ENCODE data around the gene E2F6. TPM values are rescaled to one million over a fixed set of nuclear protein-coding genes. Genes with fewer than 3 reads are reported as not detected.

E2F6 gene
- total and polyA plus RNA-seq, 2 of the 13 experiments (the other 11 are each of a cell fraction or from before 2014, with no cell fraction given) = 27.3 to 36.0 TPM

GRCh38 chr2:11411768-11412448, 54.1 kb downstream of the E2F6 start (continued):
- TF ChIP-seq ZNF281 (CRISPR knock-in tag; IDR thresholded peaks at IDR 0.05; ENCODE audit: borderline replicate concordance) = no peak
- no peak for TF ChIP-seq KLF12 (CRISPR knock-in tag; IDR thresholded peaks at IDR 0.05; ENCODE audit: borderline replicate concordance)
- no peak for TF ChIP-seq ZNF629 (CRISPR knock-in tag; conservative IDR thresholded peaks at IDR 0.05)
- TF ChIP-seq ZNF597 (CRISPR knock-in tag; IDR thresholded peaks at IDR 0.05) = no peak
- TF ChIP-seq ZNF124 (CRISPR knock-in tag; IDR thresholded peaks at IDR 0.05) = no peak
- TF ChIP-seq ZBTB38 (CRISPR knock-in tag; IDR thresholded peaks at IDR 0.05) = peak; percentile 55
- no peak for TF ChIP-seq NPAS2 (CRISPR knock-in tag; IDR thresholded peaks at IDR 0.05; ENCODE audit: borderline replicate concordance)
- no peak for TF ChIP-seq PHF21A (CRISPR knock-in tag; IDR thresholded peaks at IDR 0.05)
- TF ChIP-seq ZNF558 (CRISPR knock-in tag; IDR thresholded peaks at IDR 0.05; ENCODE audit: borderline replicate concordance) = no peak
- 0 out of 2 replicates have a peak, but pooled peaks have one; percentile 43 for TF ChIP-seq KLF9 (CRISPR knock-in tag; IDR thresholded peaks at IDR 0.05; ENCODE audit: low read depth)
- TF ChIP-seq CEBPZ (IDR thresholded peaks at IDR 0.05; ENCODE audit: low read length) = no peak
- no peak for TF ChIP-seq TBX3 (IDR thresholded peaks at IDR 0.05; ENCODE audit: borderline replicate concordance)
- no peak for TF ChIP-seq ZFP36L1 (CRISPR knock-in tag; IDR thresholded peaks at IDR 0.05)
- TF ChIP-seq ZNF737 (CRISPR knock-in tag; IDR thresholded peaks at IDR 0.05; ENCODE audit: borderline replicate concordance) = no peak
- TF ChIP-seq FOXK2 (IDR thresholded peaks at IDR 0.05) = no peak
- TF ChIP-seq KDM3A (CRISPR knock-in tag; IDR thresholded peaks at IDR 0.05; ENCODE audit: low read depth) = no peak
- TF ChIP-seq ZIK1 (CRISPR knock-in tag; IDR thresholded peaks at IDR 0.05; ENCODE audit: borderline replicate concordance, low read depth) = no peak
- TF ChIP-seq SYNCRIP (IDR thresholded peaks at IDR 0.05; ENCODE audit: insufficient read depth, low read depth, low read length) = no peak
- 0 out of 2 replicates have a peak, but pooled peaks have one; percentile 41 for TF ChIP-seq ZBED4 (CRISPR knock-in tag; IDR thresholded peaks at IDR 0.05; ENCODE audit: borderline replicate concordance)

Data from HepG2 (cell line).